DMS53 treated with DMSO at 0.1 percent for 48 hours (cell line): ENCODE data around the gene SEC14L5.
"Not testable (repeated sequence)": the region's sequence is repeated elsewhere in the genome, so short reads cannot be mapped to it uniquely, and the experiment has no call there.

Experiments
- DNase-seq: peaks from one replicate; lab custom pipeline; 2025; ENCODE audit not compliant: unreplicated experiment; lab: John Stamatoyannopoulos, UW

The SEC14L5 gene

GRCh38 chr16:5033256-5034166 is 75.4 kb downstream of the SEC14L5 start, which contains the start of gene NAGPA:
Gene NAGPA (minus strand): TSS chr16:5033935. CDS start chr16:5033914, 21 bp downstream.
- peak; percentile 49 for DNase-seq

DNA sequence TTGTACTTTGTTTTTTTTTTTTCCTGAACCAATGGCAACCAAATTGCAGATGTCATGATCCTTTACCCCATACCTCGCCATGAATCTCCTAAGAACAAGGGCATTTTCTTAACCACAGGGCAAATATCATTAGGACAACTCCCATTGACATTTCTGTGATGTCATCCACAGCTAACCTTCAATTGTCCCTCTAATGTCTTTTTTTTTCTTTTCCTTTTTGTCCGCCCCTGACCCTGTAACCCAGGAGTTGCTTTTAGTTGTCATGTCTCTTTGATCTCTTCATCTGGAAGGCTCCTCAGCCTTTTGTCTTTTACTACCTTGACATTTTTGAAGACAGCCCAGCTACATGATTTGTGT is 76.0 kb downstream of the SEC14L5 start:
- no peak for DNase-seq

DNA sequence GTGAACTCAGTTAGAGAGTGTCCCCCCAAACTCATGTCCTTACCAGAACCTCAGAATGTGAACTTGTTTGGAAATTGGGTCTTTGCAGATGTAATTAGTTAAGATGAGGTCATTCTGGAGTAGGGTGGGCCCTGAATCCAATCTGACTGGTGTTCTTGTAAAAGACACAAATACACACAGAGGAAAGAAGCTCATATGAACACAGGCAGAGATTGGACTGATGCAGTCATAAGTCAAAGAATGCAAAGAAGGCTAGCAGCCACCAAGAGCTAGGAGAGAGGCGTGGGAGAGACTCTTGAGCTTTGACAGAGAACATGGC is 77.7 kb downstream of the SEC14L5 start:
- no peak for DNase-seq

GRCh38 chr16:5036228-5037156 is 78.4 kb downstream of the SEC14L5 start:
- DNase-seq: no peak

DNA sequence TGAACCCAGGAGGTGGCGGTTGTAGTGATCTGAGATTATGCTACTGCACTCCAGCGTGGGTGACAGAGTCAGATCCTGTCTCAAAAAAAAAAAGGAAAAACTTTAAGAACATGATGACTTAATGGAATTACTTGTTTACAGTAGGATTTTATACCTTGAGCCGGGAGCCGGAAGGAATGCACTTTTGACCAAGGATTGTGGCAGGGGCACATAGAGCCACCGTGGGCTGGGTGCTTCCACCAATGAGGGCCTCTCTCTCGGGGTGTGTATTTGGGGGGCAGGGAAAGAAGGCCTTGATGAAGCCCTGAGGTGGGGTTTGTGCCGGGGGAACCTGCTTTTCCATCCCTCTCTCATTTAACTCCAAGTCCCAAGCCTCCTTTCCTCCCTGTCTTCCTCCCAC is 82.3 kb downstream of the SEC14L5 start:
- DNase-seq: no peak

GRCh38 chr16:5041600-5042133 is 83.5 kb downstream of the SEC14L5 start:
- DNase-seq: no peak

DNA sequence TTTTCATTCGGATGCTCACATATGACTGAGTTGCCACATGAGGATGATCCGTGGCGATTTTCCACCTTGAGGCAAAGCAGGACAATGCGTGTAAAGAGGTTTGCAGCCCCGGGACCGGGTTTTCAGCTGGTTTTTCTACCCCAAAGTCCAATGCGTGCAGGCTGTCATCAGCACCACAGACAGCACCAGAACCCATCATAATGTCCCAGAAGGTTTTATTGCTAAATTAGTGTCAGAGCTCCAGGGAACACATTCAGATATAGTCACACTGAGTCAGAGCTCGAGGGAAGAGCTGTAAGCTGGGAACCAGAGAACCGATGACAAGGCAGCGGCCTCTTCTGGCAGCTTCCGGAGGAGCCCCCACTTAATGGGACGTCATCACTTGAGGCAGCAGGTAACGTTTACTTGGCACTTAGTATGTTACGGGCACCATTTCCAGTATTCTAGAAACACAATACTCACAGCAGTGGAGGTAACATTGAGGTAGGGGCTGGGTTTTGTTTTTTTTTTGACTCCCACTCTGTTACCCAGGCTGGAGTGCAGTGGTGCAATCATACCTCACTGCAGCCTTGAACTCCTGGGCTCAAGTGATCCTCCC is 84.5 kb downstream of the SEC14L5 start:
- DNase-seq: no peak

GRCh38 chr16:5044011-5044540 is 85.9 kb downstream of the SEC14L5 start:
- DNase-seq: no peak

- DNase-seq: not testable (repeated sequence)
Observed at GRCh38 chr16:5044581-5044980, 86.5 kb downstream of the SEC14L5 start.

- DNase-seq: no peak
Observed at GRCh38 chr16:5045499-5046115, 87.5 kb downstream of the SEC14L5 start.

GRCh38 chr16:5046914-5047313 is 88.8 kb downstream of the SEC14L5 start:
- DNase-seq: no peak

DNA sequence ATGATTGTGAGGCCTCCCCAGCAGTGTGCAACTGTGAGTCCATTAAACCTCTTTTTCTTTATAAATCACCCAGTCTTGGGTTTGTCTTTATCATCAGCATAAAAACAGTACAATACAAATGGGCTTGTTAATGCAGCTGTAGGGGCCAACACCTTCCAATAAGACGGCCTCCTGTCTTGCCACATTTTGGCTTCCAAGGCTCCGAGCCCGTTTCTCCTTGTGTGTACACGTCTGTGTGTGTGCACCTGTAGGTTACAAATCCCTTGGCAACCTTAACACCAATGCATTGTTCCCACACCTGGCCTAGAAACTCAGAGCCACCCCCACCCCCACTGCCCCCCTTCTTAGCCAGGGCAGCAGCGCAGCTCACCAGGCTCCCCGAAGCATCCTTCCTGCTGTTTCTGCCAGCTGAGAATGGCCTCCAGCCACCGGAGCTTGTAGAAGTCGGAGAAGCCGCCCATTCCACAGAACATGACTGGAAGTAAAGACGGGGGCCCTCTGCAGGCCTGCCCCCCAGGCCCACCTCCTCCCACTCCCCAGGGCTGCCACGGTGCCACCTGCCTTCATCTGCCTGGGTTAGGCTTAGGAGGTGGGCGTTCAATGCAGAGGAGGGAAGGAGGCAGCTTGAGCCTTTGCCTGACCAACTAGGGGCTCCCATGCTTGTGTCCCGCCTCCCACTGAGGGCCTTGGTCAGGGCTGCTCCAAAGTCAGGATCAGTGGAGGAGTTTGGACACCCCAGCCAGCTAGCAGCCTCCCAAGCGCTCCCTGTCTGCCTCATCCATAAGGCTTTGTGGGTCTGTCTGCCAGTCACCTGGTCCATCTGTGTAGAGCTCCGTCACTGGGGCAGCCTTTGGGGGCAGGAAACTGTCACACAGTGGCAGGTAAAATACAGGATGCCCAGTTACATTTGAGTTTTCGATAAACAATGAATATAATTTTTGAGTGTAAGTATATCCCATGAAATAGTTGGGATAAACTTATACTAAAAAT is 97.0 kb downstream of the SEC14L5 start:
- DNase-seq: no peak

- no peak for DNase-seq
Observed at GRCh38 chr16:5056352-5056751, 98.2 kb downstream of the SEC14L5 start.

DNA sequence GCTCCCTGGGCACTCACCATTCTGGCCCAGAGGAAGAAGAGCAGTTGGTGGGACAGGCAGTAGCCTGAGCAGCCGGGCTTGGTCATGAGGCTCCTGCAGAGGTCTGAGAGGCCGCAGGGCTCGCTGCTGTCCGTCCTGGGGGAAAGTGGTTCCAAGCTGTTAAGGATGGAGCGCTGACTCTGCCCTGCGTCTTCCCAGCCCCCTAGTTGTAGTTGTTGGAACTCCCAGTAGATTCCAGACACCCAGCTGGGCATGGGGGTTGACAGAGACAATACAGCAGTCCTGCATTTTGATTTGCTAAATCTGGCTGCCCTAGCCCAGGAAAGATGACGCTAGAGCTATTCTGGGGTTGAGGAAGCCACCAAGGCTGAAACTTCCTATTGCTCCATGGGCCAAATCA is 100.3 kb downstream of the SEC14L5 start:
- DNase-seq: no peak

- no peak for DNase-seq
Observed at GRCh38 chr16:5059386-5060072, 101.4 kb downstream of the SEC14L5 start.

DNA sequence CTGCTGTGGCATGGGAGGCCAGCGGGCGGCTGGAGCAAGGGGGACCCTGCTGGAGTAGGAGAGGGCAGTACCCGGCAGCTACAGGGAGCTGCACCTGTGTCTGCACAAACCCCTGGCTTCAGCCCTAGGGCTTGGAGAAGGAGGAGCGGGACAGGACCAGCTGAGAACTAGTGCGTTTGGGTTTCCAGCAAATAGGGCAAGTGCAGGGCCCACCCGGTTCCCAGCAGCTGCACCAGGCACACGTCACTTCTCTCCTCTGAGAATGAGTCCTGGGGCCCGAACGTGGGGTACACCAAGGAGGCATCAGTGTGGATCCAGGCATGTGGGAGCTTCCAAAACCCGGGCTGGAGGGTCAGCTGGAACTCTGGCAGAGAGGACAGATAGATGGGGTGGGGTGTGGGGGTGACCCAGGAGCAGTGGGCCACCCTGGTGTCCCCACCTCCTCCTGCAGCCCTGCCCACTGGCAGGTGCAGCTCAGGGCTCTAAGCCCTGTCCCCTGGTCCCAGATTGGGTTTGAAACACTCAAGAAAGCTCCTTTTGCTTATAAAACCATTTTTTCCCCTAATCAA is 102.0 kb downstream of the SEC14L5 start:
- DNase-seq: no peak

DNA sequence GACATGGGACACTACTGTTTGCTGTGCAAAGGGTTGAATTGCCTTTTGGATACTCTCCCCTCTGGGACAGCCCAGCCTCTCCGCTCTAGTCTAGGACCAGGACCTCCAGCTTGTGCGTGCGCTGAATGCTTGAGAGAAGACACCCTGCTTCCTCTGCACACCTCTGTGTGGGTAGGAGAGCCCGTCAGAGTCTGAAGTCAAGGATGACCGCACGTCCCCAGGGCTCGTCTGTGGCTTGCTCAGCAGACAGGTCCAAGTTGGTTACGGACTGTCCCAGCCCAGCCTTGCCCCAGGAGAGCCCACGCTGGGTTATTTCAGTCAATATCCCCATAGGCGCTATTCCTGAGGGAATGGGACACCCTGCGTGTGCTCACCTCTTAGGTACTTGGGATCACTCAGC is 103.9 kb downstream of the SEC14L5 start:
- DNase-seq: no peak
